GM06990 (cell line): Measurements from ENCODE around the gene FGF12.

Experiments used
- DNase-seq: peaks from one replicate; pipeline ENCODE4 v3.0.0-alpha.2; 2011; ENCODE audit not compliant: insufficient read length; ENCODE audit errors: extremely low read depth
- H3K27me3 ChIP-seq: replicated peaks from 2 replicates; pipeline ENCODE4 v1.6.0; 2011; ENCODE audit warnings: low read length; ENCODE audit not compliant: control insufficient read depth, insufficient read depth
- H3K36me3 ChIP-seq: 2 replicates; pipeline ENCODE4 v1.5.1; 2011; ENCODE audit warnings: low read length; ENCODE audit not compliant: control insufficient read depth, insufficient read depth
- H3K4me3 ChIP-seq: replicated peaks from 2 replicates; pipeline ENCODE4 v1.5.1; 2011; ENCODE audit warnings: low read depth, mild to moderate bottlenecking, control low read depth, low read length
- CTCF ChIP-seq: IDR thresholded peaks from 2 replicates; pipeline ENCODE4 v1.5.1; 2011; ENCODE audit warnings: low read length, control low read depth, mild to moderate bottlenecking, inconsistent platforms; ENCODE audit not compliant: insufficient read depth, poor library complexity, severe bottlenecking

Gene FGF12

GRCh38 chr3:192284443-192285072, 442.8 kb downstream of the FGF12 start:
- H3K27me3 ChIP-seq: no peaks in the 10 kb centered on the region
- no peaks in the 10 kb centered on the region for H3K36me3 ChIP-seq
- no peak overlapping the region for H3K4me3 ChIP-seq
- DNase-seq: no peak
- TF ChIP-seq CTCF: no peak

- Histone ChIP-seq H3K36me3 (no peaks in the 10 kb centered on the region), H3K4me3 (no peak overlapping the region), H3K27me3 (no peaks in the 10 kb centered on the region)
- no peak for TF ChIP-seq CTCF
- no peak for DNase-seq
Observed at GRCh38 chr3:192281207-192281880, 446.0 kb downstream of the FGF12 start.

- TF ChIP-seq CTCF: no peak
- Histone ChIP-seq H3K4me3 (no peak overlapping the region), H3K36me3 (no peaks in the 10 kb centered on the region), H3K27me3 (no peaks in the 10 kb centered on the region)
- no peak for DNase-seq
Observed at GRCh38 chr3:192279664-192280063, 447.7 kb downstream of the FGF12 start.

GRCh38 chr3:192277477-192277876, 449.9 kb downstream of the FGF12 start:
- DNase-seq: no peak

GRCh38 chr3:192275741-192276355, 451.5 kb downstream of the FGF12 start:
- TF ChIP-seq CTCF: no peak
- Histone ChIP-seq H3K36me3 (no peaks in the 10 kb centered on the region), H3K4me3 (no peak overlapping the region), H3K27me3 (no peaks in the 10 kb centered on the region)
- no peak for DNase-seq

More at GRCh38 chr3:192277477-192277876, 449.9 kb downstream of the FGF12 start:
- H3K27me3 ChIP-seq: no peaks in the 10 kb centered on the region
- no peak overlapping the region for H3K4me3 ChIP-seq
- TF ChIP-seq CTCF: no peak
- no peaks in the 10 kb centered on the region for H3K36me3 ChIP-seq

GRCh38 chr3:192273697-192274010, 453.7 kb downstream of the FGF12 start:
- Histone ChIP-seq H3K36me3 (no peaks in the 10 kb centered on the region), H3K27me3 (no peaks in the 10 kb centered on the region), H3K4me3 (no peak overlapping the region)
- no peak for DNase-seq
- no peak for TF ChIP-seq CTCF
